NB4 (cell line): Measurements from ENCODE around the gene HLTF.

Experiments used
- DNase-seq: peaks from one replicate; pipeline ENCODE4 v3.0.0; 2010; ENCODE audit warnings: low read depth
- H3K4me3 ChIP-seq: one replicate; pipeline ENCODE4 v1.5.1; 2011; ENCODE audit warnings: mild to moderate bottlenecking, low read depth, low read length, moderate library complexity
- CTCF ChIP-seq: IDR thresholded peaks from one replicate; pipeline ENCODE4 v1.5.1; 2012; ENCODE audit warnings: low read depth, low read length
- MAX ChIP-seq: IDR thresholded peaks from 2 replicates; pipeline ENCODE4 v1.6.1; 2011; ENCODE audit warnings: low read depth, low read length
- MYC ChIP-seq: IDR thresholded peaks from 2 replicates; pipeline ENCODE4 v1.6.1; 2011; ENCODE audit warnings: low read depth, low read length
- POLR2A ChIP-seq: IDR thresholded peaks from 2 replicates; pipeline ENCODE4 v1.6.1; 2011; ENCODE audit warnings: mild to moderate bottlenecking; ENCODE audit not compliant: insufficient read length; ENCODE audit errors: extremely low read depth

HLTF gene

GRCh38 chr3:149095487-149095886, 9.2 kb upstream of the HLTF start:
- no peak overlapping the region for H3K4me3 ChIP-seq
- no peak for DNase-seq
- no peak for TF ChIP-seq MYC
- no peak for TF ChIP-seq MAX
- no peak for TF ChIP-seq CTCF
- no peak for TF ChIP-seq POLR2A

- TF ChIP-seq CTCF (no peak), POLR2A (no peak), MYC (no peak), MAX (no peak)
- no peak overlapping the region for H3K4me3 ChIP-seq
- DNase-seq: no peak
Observed at GRCh38 chr3:149091983-149092382, 5.7 kb upstream of the HLTF start.

GRCh38 chr3:149090907-149091306, 4.6 kb upstream of the HLTF start:
- no peak overlapping the region for H3K4me3 ChIP-seq
- no peak for TF ChIP-seq MAX
- TF ChIP-seq POLR2A: no peak
- no peak for TF ChIP-seq CTCF
- no peak for TF ChIP-seq MYC

GRCh38 chr3:149090461-149090860, 4.1 kb upstream of the HLTF start:
- no peak for DNase-seq
- no peak overlapping the region for H3K4me3 ChIP-seq
- TF ChIP-seq POLR2A: no peak
- no peak for TF ChIP-seq MYC
- TF ChIP-seq CTCF: no peak
- TF ChIP-seq MAX: no peak

More at GRCh38 chr3:149090907-149091306, 4.6 kb upstream of the HLTF start:
- no peak for DNase-seq

GRCh38 chr3:149089395-149089794, 3.1 kb upstream of the HLTF start:
- no peak overlapping the region for H3K4me3 ChIP-seq
- no peak for TF ChIP-seq MAX
- no peak for TF ChIP-seq MYC
- TF ChIP-seq POLR2A: no peak
- no peak for TF ChIP-seq CTCF
- DNase-seq: no peak

GRCh38 chr3:149087208-149087607, 875 bp upstream of the HLTF start:
- no peak for DNase-seq
- H3K4me3 ChIP-seq: no peak overlapping the region
- TF ChIP-seq MAX: no peak
- TF ChIP-seq MYC: no peak
- no peak for TF ChIP-seq CTCF
- TF ChIP-seq POLR2A: no peak
